Kidney (tissue), 14 donors: Measurements from ENCODE around the gene LPCAT1. TPM values are rescaled to one million over a fixed set of nuclear protein-coding genes. Genes with fewer than 3 reads are reported as not detected.
A peak's percentile ranks its signal among the peaks of the same experiment; 100 is the strongest.

Source experiments
- DNase-seq, 5 donors: peaks; one replicate each; pipeline ENCODE4 v3.0.0-alpha.2; 2013 to 2020
- FAIRE-seq: peaks from 2 replicates; lab custom pipeline; 2012; peaks lifted over from hg19 to GRCh38; lab: Jason Lieb, UNC
- H3K27ac ChIP-seq, 2 donors: one replicate each; pipeline ENCODE4 v1.7.0; 2013; ENCODE audit warnings: low read depth in 2 of 2, low read length in 2 of 2, inconsistent platforms in 1 of 2
- H3K27me3 ChIP-seq: one replicate; pipeline ENCODE4 v1.7.1; 2013; ENCODE audit warnings: low read length, inconsistent platforms; ENCODE audit not compliant: control insufficient read depth, insufficient read depth
- H3K36me3 ChIP-seq, 3 donors: one replicate each; pipeline versions ENCODE4 v1.7.0 to v1.7.1; 2013; ENCODE audit warnings: low read length in 3 of 3, control low read depth in 1 of 3, inconsistent platforms in 1 of 3; ENCODE audit not compliant: insufficient read depth in 3 of 3, control insufficient read depth in 2 of 3
- H3K4me1 ChIP-seq, 3 donors: one replicate each; pipeline versions ENCODE4 v1.7.0 to v1.7.1; 2013; ENCODE audit warnings: low read length in 3 of 3, inconsistent platforms in 1 of 3, low read depth in 1 of 3; ENCODE audit not compliant: control insufficient read depth in 2 of 3, insufficient read depth in 2 of 3
- H3K4me3 ChIP-seq, 3 donors: one replicate each; pipeline versions ENCODE4 v1.7.0 to v1.8.1; 2013; ENCODE audit warnings: low read length in 3 of 3, control low read depth in 1 of 3, inconsistent platforms in 1 of 3
- H3K9ac ChIP-seq, 3 donors: one replicate each; pipeline versions ENCODE4 v1.7.0 to v1.7.1; 2013; ENCODE audit warnings: low read length in 3 of 3, control low read depth in 1 of 3, inconsistent platforms in 1 of 3
- H3K9me3 ChIP-seq, 3 donors: one replicate each; pipeline versions ENCODE4 v1.7.0 to v1.7.1; 2013; ENCODE audit warnings: low read length in 3 of 3, control low read depth in 1 of 3, inconsistent platforms in 1 of 3; ENCODE audit not compliant: control insufficient read depth in 2 of 3, insufficient read depth in 1 of 3
- intact Hi-C: fragments of 100-400 bp; cut with DNase I; formaldehyde crosslinking; loops from one replicate; pipeline ENCODE4 v1.11.1; 2022
- polyA plus RNA-seq: library from polyadenylated mRNA; stranded (reverse); fragments of 350-450 nt; fragmentation: Illumina TruSeq; extraction: RNeasy Lipid Tissue Mini Kit (QIAGEN cat#74804); gene quantifications from one replicate; pipeline ENCODE4 v1.2.3, GENCODE V29; 2014; ENCODE audit warnings: low read depth, low replicate concordance; ENCODE audit not compliant: insufficient read depth
- total RNA-seq: library from RNA; stranded (reverse); fragmentation: NEBNext Ultra II Directional; extraction: Animal tissue kit (Norgen Biotek cat#: 25700); gene quantifications from one replicate; pipeline ENCODE4 v1.2.1, GENCODE V29; 2021
- TF ChIP-seq, protein P1 (sequence below): IDR thresholded peaks from 3 replicates; pipeline ENCODE4 v1.5.1; 2012; ENCODE audit warnings: mild to moderate bottlenecking, moderate library complexity, borderline replicate concordance; ENCODE audit not compliant: insufficient read depth; ENCODE audit errors: extremely low read depth
- donor health status: control.
- donor health status: control.
- donor health status: control.
- donor health status: control.
- donor health status: control.
- donor health status: DM: yes; HTN: yes; CAD: no.
- donor health status: Normal renal cell carcinoma (clear cell type).

Gene LPCAT1
- total and polyA plus RNA-seq, 2 donors from 2014 or later = 22.2 to 46.5 TPM

DNA sequence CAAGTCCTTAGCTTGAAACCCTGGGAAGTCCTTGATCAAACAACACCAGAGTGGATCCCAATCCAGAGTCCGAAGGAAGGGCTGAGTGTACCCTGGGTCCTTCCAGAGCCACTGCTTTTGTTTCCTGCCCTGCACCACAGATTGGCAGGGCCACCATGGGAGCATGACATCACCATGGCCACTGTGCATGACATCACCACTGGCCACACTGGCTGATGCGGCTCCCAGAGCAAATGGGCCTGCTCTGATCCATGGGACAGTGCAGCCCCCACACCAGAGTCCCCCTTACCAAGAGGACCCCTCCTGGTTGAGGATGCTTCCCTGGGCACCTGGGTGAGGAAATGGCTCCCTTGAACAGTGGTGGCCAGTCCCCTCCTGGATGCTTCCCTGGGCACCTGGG lies 88.4 kb downstream of the LPCAT1 start:
- TF ChIP-seq, protein P1, sequence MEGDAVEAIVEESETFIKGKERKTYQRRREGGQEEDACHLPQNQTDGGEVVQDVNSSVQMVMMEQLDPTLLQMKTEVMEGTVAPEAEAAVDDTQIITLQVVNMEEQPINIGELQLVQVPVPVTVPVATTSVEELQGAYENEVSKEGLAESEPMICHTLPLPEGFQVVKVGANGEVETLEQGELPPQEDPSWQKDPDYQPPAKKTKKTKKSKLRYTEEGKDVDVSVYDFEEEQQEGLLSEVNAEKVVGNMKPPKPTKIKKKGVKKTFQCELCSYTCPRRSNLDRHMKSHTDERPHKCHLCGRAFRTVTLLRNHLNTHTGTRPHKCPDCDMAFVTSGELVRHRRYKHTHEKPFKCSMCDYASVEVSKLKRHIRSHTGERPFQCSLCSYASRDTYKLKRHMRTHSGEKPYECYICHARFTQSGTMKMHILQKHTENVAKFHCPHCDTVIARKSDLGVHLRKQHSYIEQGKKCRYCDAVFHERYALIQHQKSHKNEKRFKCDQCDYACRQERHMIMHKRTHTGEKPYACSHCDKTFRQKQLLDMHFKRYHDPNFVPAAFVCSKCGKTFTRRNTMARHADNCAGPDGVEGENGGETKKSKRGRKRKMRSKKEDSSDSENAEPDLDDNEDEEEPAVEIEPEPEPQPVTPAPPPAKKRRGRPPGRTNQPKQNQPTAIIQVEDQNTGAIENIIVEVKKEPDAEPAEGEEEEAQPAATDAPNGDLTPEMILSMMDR = no peak
- Histone ChIP-seq H3K4me1 (no peaks in the 10 kb centered on the region), H3K9me3 (no peaks in the 10 kb centered on the region), H3K27ac (no peak overlapping the region), H3K4me3 (no peak overlapping the region), H3K36me3 (no peaks in the 10 kb centered on the region), H3K27me3 (no peaks in the 10 kb centered on the region), H3K9ac (no peak overlapping the region)
- DNase-seq (no peak), FAIRE-seq (no peak)
- intact Hi-C loops = no loop called here

- Histone ChIP-seq H3K27ac (no peak overlapping the region), H3K36me3 (no peaks in the 10 kb centered on the region), H3K9me3 (peaks cover 0 to 18% (median 5%) of the 10 kb centered on the region in 3 donors), H3K4me1 (no peaks in the 10 kb centered on the region), H3K27me3 (no peaks in the 10 kb centered on the region), H3K9ac (no peak overlapping the region), H3K4me3 (no peak overlapping the region)
- DNase-seq = peak in 2 of 5 donors; percentile 5 to 58
- intact Hi-C loops = no loop called here
- FAIRE-seq = no peak
- TF ChIP-seq, protein P1 = no peak
Observed at GRCh38 chr5:1432296-1432695, 91.5 kb downstream of the LPCAT1 start.

GRCh38 chr5:1431896-1432295 lies 91.9 kb downstream of the LPCAT1 start:
- DNase-seq (peak in 2 of 5 donors; percentile 4 to 37), FAIRE-seq (no peak)
- H3K27ac ChIP-seq = no peak overlapping the region
- TF ChIP-seq, protein P1 = no peak
- no peaks in the 10 kb centered on the region for H3K36me3 ChIP-seq
- H3K27me3 ChIP-seq = no peaks in the 10 kb centered on the region
- H3K4me3 ChIP-seq = no peak overlapping the region
- peaks cover 0 to 22% (median 5%) of the 10 kb centered on the region in 3 donors for H3K9me3 ChIP-seq
- intact Hi-C loops = no loop called here
- no peak overlapping the region for H3K9ac ChIP-seq
- no peaks in the 10 kb centered on the region for H3K4me1 ChIP-seq
